Mesendoderm (in vitro differentiated cells): Measurements from ENCODE around the gene DLGAP4.
"Not testable (repeated sequence)": the region's sequence is repeated elsewhere in the genome, so short reads cannot be mapped to it uniquely, and the experiment has no call there.

ENCODE experiments used
- DNase-seq: peaks from one replicate; pipeline ENCODE4 v3.0.0; 2013
- H2AK5ac ChIP-seq: 2 replicates; pipeline ENCODE4 v1.6.1; 2013; ENCODE audit warnings: low read length, inconsistent platforms
- H2BK120ac ChIP-seq: 2 replicates; pipeline ENCODE4 v1.6.1; 2013; ENCODE audit warnings: low read depth, mild to moderate bottlenecking, low read length, moderate library complexity, mixed read lengths
- H2BK15ac ChIP-seq: replicated peaks from 2 replicates; pipeline ENCODE4 v1.6.1; 2013; ENCODE audit warnings: low read depth, mild to moderate bottlenecking, moderate library complexity
- H2BK5ac ChIP-seq: 2 replicates; pipeline ENCODE4 v1.6.1; 2013; ENCODE audit warnings: low read length, inconsistent platforms
- H3K18ac ChIP-seq: 2 replicates; pipeline ENCODE4 v1.6.1; 2013; ENCODE audit warnings: mild to moderate bottlenecking, low read length, mixed read lengths
- H3K23ac ChIP-seq: one replicate; pipeline ENCODE4 v1.6.1; 2013; ENCODE audit warnings: low read length
- H3K27ac ChIP-seq: 2 replicates; pipeline ENCODE4 v1.5.1; 2013; ENCODE audit warnings: low read depth, mild to moderate bottlenecking, inconsistent platforms, low read length, moderate library complexity
- H3K27me3 ChIP-seq: 2 replicates; pipeline ENCODE4 v1.6.1; 2013; ENCODE audit warnings: low read length, control low read depth, mild to moderate bottlenecking, inconsistent platforms; ENCODE audit not compliant: insufficient read depth, poor library complexity
- H3K36me3 ChIP-seq: 2 replicates; pipeline ENCODE4 v1.6.1; 2013; ENCODE audit warnings: low read length, inconsistent platforms; ENCODE audit not compliant: control insufficient read depth, insufficient read depth
- H3K4ac ChIP-seq: one replicate; pipeline ENCODE4 v1.6.1; 2013; ENCODE audit warnings: low read depth, mild to moderate bottlenecking, low read length, moderate library complexity
- H3K4me1 ChIP-seq: 2 replicates; pipeline ENCODE4 v1.6.1; 2013; ENCODE audit warnings: low read depth, low read length, inconsistent platforms; ENCODE audit not compliant: control insufficient read depth
- H3K4me2 ChIP-seq: 2 replicates; pipeline ENCODE4 v1.6.1; 2013; ENCODE audit warnings: low read length
- H3K4me3 ChIP-seq: 2 replicates; pipeline ENCODE4 v1.5.1; 2013; ENCODE audit warnings: mild to moderate bottlenecking, low read length
- H3K56ac ChIP-seq: one replicate; pipeline ENCODE4 v1.6.1; 2013; ENCODE audit warnings: low read length
- H3K79me1 ChIP-seq: 2 replicates; pipeline ENCODE4 v1.6.1; 2013; ENCODE audit warnings: low read length, inconsistent platforms
- H3K79me2 ChIP-seq: 2 replicates; pipeline ENCODE4 v1.6.1; 2013; ENCODE audit warnings: mild to moderate bottlenecking, low read length; ENCODE audit not compliant: control insufficient read depth, insufficient read depth
- H3K9ac ChIP-seq: 2 replicates; pipeline ENCODE4 v1.6.1; 2013; ENCODE audit warnings: low read length, inconsistent platforms
- H4K5ac ChIP-seq: one replicate; pipeline ENCODE4 v1.6.1; 2013; ENCODE audit warnings: low read length
- H4K8ac ChIP-seq: one replicate; pipeline ENCODE4 v1.6.1; 2013; ENCODE audit warnings: low read depth, mild to moderate bottlenecking, control low read depth, low read length, moderate library complexity
- WGBS: extraction: QIAGEN DNeasy Blood & Tissue Kit; methylation state at CpG from one replicate; pipeline ENCODE4 v1.1.7; 2013; ENCODE audit warnings: low lambda C conversion rate, missing lambda C conversion rate; ENCODE audit not compliant: insufficient coverage; ENCODE audit errors: extremely low coverage; 5-methylcytosine and 5-hydroxymethylcytosine counted together

The DLGAP4 gene

GRCh38 chr20:36550790-36551299, 244.7 kb downstream of the DLGAP4 start:
- H2BK15ac ChIP-seq = no peak overlapping the region
- H3K23ac ChIP-seq = no peak overlapping the region
- no peak overlapping the region for H3K18ac ChIP-seq
- peaks cover 3% of the 10 kb centered on the region for H3K79me1 ChIP-seq
- no peak overlapping the region for H3K4me3 ChIP-seq
- no peaks in the 10 kb centered on the region for H3K36me3 ChIP-seq
- H3K79me2 ChIP-seq = no peaks in the 10 kb centered on the region
- no peak for DNase-seq
- WGBS = no CpG with 5 or more reads among the region's 15 CpGs
- H3K27me3 ChIP-seq = no peaks in the 10 kb centered on the region
- no peaks in the 10 kb centered on the region for H3K4me1 ChIP-seq
- H4K5ac ChIP-seq = no peak overlapping the region
- H3K4me2 ChIP-seq = no peak overlapping the region
- no peak overlapping the region for H4K8ac ChIP-seq
- no peak overlapping the region for H3K4ac ChIP-seq
- H2BK120ac ChIP-seq = no peak overlapping the region
- no peak overlapping the region for H3K56ac ChIP-seq
- H3K27ac ChIP-seq = no peak overlapping the region
- no peak overlapping the region for H3K9ac ChIP-seq
- no peak overlapping the region for H2AK5ac ChIP-seq
- no peak overlapping the region for H2BK5ac ChIP-seq

GRCh38 chr20:36555248-36555647, 249.1 kb downstream of the DLGAP4 start:
- WGBS = no CpG with 5 or more reads among the region's 2 CpGs
- no peaks in the 10 kb centered on the region for H3K79me2 ChIP-seq
- no peak overlapping the region for H4K5ac ChIP-seq
- H3K79me1 ChIP-seq = no peaks in the 10 kb centered on the region
- no peak overlapping the region for H3K4me3 ChIP-seq
- H3K4ac ChIP-seq = no peak overlapping the region
- DNase-seq = no peak
- H3K56ac ChIP-seq = no peak overlapping the region
- H3K4me2 ChIP-seq = no peak overlapping the region
- H2AK5ac ChIP-seq = no peak overlapping the region
- H2BK120ac ChIP-seq = no peak overlapping the region
- H2BK15ac ChIP-seq = no peak overlapping the region
- H4K8ac ChIP-seq = no peak overlapping the region
- no peaks in the 10 kb centered on the region for H3K4me1 ChIP-seq
- H3K23ac ChIP-seq = no peak overlapping the region
- no peak overlapping the region for H3K27ac ChIP-seq
- H3K9ac ChIP-seq = no peak overlapping the region
- no peaks in the 10 kb centered on the region for H3K27me3 ChIP-seq
- H2BK5ac ChIP-seq = no peak overlapping the region
- H3K18ac ChIP-seq = no peak overlapping the region
- H3K36me3 ChIP-seq = no peaks in the 10 kb centered on the region

GRCh38 chr20:36562724-36563123, 256.6 kb downstream of the DLGAP4 start:
- Histone ChIP-seq H3K4me2 (no peak overlapping the region), H2BK15ac (no peak overlapping the region), H3K4ac (no peak overlapping the region), H4K5ac (no peak overlapping the region), H3K4me3 (no peak overlapping the region), H3K27me3 (no peaks in the 10 kb centered on the region), H3K36me3 (no peaks in the 10 kb centered on the region), H2AK5ac (no peak overlapping the region), H3K18ac (no peak overlapping the region), H3K79me1 (no peaks in the 10 kb centered on the region), H3K79me2 (no peaks in the 10 kb centered on the region), H2BK120ac (no peak overlapping the region), H4K8ac (no peak overlapping the region), H3K56ac (peak overlapping the region; percentile 62), H3K4me1 (peaks cover 3% of the 10 kb centered on the region), H3K23ac (no peak overlapping the region), H2BK5ac (no peak overlapping the region), H3K27ac (no peak overlapping the region), H3K9ac (no peak overlapping the region)
- WGBS = no CpG with 5 or more reads among the region's 2 CpGs
- DNase-seq = no peak

- Histone ChIP-seq H3K18ac (no peak overlapping the region), H3K4me3 (no peak overlapping the region), H3K56ac (no peak overlapping the region), H3K23ac (no peak overlapping the region), H2BK120ac (no peak overlapping the region), H3K27ac (no peak overlapping the region), H3K4ac (no peak overlapping the region), H3K79me2 (no peaks in the 10 kb centered on the region), H2AK5ac (no peak overlapping the region), H3K79me1 (no peaks in the 10 kb centered on the region), H2BK5ac (no peak overlapping the region), H3K4me2 (no peak overlapping the region), H3K36me3 (no peaks in the 10 kb centered on the region), H4K8ac (no peak overlapping the region), H4K5ac (no peak overlapping the region), H2BK15ac (no peak overlapping the region), H3K9ac (no peak overlapping the region), H3K4me1 (peaks cover 3% of the 10 kb centered on the region), H3K27me3 (no peaks in the 10 kb centered on the region)
- no peak for DNase-seq
- no CpG with 5 or more reads among the region's 1 CpG for WGBS
Measured at GRCh38 chr20:36563374-36563773, 257.2 kb downstream of the DLGAP4 start.

- DNase-seq, H3K4me2 ChIP-seq, H2BK5ac ChIP-seq, H3K23ac ChIP-seq, H3K4me3 ChIP-seq, H3K18ac ChIP-seq, H3K79me2 ChIP-seq, H3K36me3 ChIP-seq, H4K5ac ChIP-seq, H3K4me1 ChIP-seq, H2BK15ac ChIP-seq, H3K27me3 ChIP-seq, H2BK120ac ChIP-seq, H3K56ac ChIP-seq, H3K27ac ChIP-seq, H3K4ac ChIP-seq, H3K79me1 ChIP-seq, H3K9ac ChIP-seq, H4K8ac ChIP-seq, H2AK5ac ChIP-seq: not testable (repeated sequence)
- WGBS = no CpG with 5 or more reads among the region's 13 CpGs
Measured at GRCh38 chr20:36564078-36564725, 258.1 kb downstream of the DLGAP4 start.

- H3K27ac ChIP-seq, H3K79me2 ChIP-seq, H3K23ac ChIP-seq, H3K9ac ChIP-seq, H2BK15ac ChIP-seq, H3K4me1 ChIP-seq, H3K4me3 ChIP-seq, H3K18ac ChIP-seq, H3K36me3 ChIP-seq, H3K27me3 ChIP-seq, H3K56ac ChIP-seq, H3K79me1 ChIP-seq, H3K4me2 ChIP-seq, DNase-seq, H4K5ac ChIP-seq, H2BK120ac ChIP-seq, H4K8ac ChIP-seq, H3K4ac ChIP-seq, H2BK5ac ChIP-seq, H2AK5ac ChIP-seq: not testable (repeated sequence)
- no CpG with 5 or more reads among the region's 6 CpGs for WGBS
Measured at GRCh38 chr20:36564726-36565121, 258.6 kb downstream of the DLGAP4 start.
